ENCODE measurements around the gene TRAF2.

DNA sequence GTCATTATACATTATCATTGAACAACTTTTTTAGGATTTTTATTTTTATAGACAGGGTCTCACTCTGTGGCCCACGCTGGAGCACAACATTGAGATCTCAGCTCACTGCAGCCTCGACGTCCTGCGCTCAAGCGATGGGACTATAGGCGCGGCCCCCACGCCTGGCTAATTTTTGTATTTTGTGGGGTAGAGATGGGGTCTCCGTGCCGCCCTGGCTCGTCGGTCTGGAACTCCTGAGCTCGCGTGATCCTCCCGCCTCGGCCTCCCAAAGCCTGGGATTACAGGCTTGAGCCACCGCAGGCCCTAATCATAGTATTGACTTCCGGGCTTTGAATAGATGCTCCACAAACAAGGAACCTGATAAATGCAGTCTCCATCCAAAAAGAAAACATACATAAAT lies 18.8 kb upstream of the TRAF2 start:
- TF ChIP-seq, protein P1, sequence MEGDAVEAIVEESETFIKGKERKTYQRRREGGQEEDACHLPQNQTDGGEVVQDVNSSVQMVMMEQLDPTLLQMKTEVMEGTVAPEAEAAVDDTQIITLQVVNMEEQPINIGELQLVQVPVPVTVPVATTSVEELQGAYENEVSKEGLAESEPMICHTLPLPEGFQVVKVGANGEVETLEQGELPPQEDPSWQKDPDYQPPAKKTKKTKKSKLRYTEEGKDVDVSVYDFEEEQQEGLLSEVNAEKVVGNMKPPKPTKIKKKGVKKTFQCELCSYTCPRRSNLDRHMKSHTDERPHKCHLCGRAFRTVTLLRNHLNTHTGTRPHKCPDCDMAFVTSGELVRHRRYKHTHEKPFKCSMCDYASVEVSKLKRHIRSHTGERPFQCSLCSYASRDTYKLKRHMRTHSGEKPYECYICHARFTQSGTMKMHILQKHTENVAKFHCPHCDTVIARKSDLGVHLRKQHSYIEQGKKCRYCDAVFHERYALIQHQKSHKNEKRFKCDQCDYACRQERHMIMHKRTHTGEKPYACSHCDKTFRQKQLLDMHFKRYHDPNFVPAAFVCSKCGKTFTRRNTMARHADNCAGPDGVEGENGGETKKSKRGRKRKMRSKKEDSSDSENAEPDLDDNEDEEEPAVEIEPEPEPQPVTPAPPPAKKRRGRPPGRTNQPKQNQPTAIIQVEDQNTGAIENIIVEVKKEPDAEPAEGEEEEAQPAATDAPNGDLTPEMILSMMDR (IDR thresholded peaks at IDR 0.05): no peak
- TF ChIP-seq POLR2AphosphoS5 (IDR thresholded peaks at IDR 0.05) (no peak), POLR2A (IDR thresholded peaks at IDR 0.05) (no peak)

All from stomach (tissue), 4 donors.